ENCODE data around the gene SLC38A2. TPM values are rescaled to one million over a fixed set of nuclear protein-coding genes. Genes with fewer than 3 reads are reported as not detected.

Gene SLC38A2
- total RNA-seq, 1 experiment from 2014 or later = 453 TPM

GRCh38 chr12:46382408-46382963, 9.9 kb upstream of the SLC38A2 start:
- Histone ChIP-seq H3K14ac (ENCODE audit: insufficient read depth, low read length) (0 out of 2 replicates have a peak overlapping the region, but pooled peaks have one; percentile 96), H3K79me1 (ENCODE audit: insufficient read depth, low read depth, low read length, poor library complexity, severe bottlenecking) (no peaks in the 10 kb centered on the region), H2BK120ac (ENCODE audit: low read depth, low read length, poor library complexity, severe bottlenecking) (no peak overlapping the region), H4K20me1 (ENCODE audit: control insufficient read depth, insufficient read depth, insufficient read length) (no peaks in the 10 kb centered on the region), H2BK15ac (ENCODE audit: low read depth, low read length) (no peak overlapping the region), H3K9me3 (ENCODE audit: control insufficient read depth, low read depth, low read length) (no peaks in the 10 kb centered on the region), H2BK12ac (ENCODE audit: insufficient read length, low read depth, low read length) (peak overlapping the region; percentile 15), H3K79me2 (ENCODE audit: insufficient read depth, low read length) (peaks cover 2% of the 10 kb centered on the region), H3K4ac (ENCODE audit: low read depth, low read length) (no peak overlapping the region), H4K91ac (ENCODE audit: insufficient read length, low read depth, low read length) (peak overlapping the region; percentile 20), H3K4me1 (ENCODE audit: insufficient read depth, low read length) (peaks cover 8% of the 10 kb centered on the region; the same call in 1 of the 2 replicates), H3K23ac (ENCODE audit: insufficient read length, low read depth, low read length) (no peak overlapping the region), H2BK20ac (ENCODE audit: low read depth, low read length, poor library complexity, severe bottlenecking) (no peak overlapping the region), H3K9ac (ENCODE audit: extremely low read depth, insufficient read length, low read length) (peak overlapping the region; percentile 62), H3K18ac (ENCODE audit: insufficient read length, low read depth, low read length) (peak overlapping the region; percentile 84), H3K27me3 (ENCODE audit: insufficient read depth, low read length) (no peaks in the 10 kb centered on the region), H4K5ac (ENCODE audit: insufficient read length, low read depth, low read length) (peak overlapping the region; percentile 87), H3K27ac (ENCODE audit: insufficient read length, low read depth, low read length) (peak overlapping the region; percentile 85), H2BK5ac (ENCODE audit: insufficient read length, low read length) (no peak overlapping the region), H3K56ac (ENCODE audit: insufficient read length, low read depth, low read length) (no peak overlapping the region), H3T11ph (ENCODE audit: low read length) (no peak overlapping the region), H2AFZ (ENCODE audit: low read length) (no peak overlapping the region), H3K23me2 (ENCODE audit: insufficient read length, low read depth, low read length, poor library complexity, severe bottlenecking) (peaks cover 10% of the 10 kb centered on the region), H2AK5ac (ENCODE audit: insufficient read length, low read length) (no peak overlapping the region), H4K8ac (replicated peaks; ENCODE audit: insufficient read length, low read depth, low read length) (no peak overlapping the region), H3K4me2 (ENCODE audit: insufficient read depth, insufficient read length, low read length) (peak overlapping the region; percentile 45)
- Mint-ChIP-seq H3K4me3 (peak overlapping the region; percentile 80 to 89), H3K27ac (peak overlapping the region; percentile 96 to 97 (median 96)), H3K27me3 (ENCODE audit: low read depth) (no peaks in the 10 kb centered on the region), H3K9me3 (peaks cover 1 to 7% of the 10 kb centered on the region in 2 experiments; a peak in 3 of 5 replicates), H3K36me3 (ENCODE audit: insufficient read depth in 1 of 3, low read depth in 3 of 3) (peaks cover 0 to 10% (median 4%) of the 10 kb centered on the region in 3 experiments; a peak in 4 of 7 replicates), H3K4me1 (peaks cover 64 to 71% of the 10 kb centered on the region in 2 experiments)
- TF ChIP-seq CTCF (conservative IDR thresholded peaks at IDR 0.05) = no peak
- WGBS (ENCODE audit: extremely low coverage, insufficient read length, low lambda C conversion rate) = no CpG with 5 or more reads among the region's 16 CpGs
- no peak for DNase-seq
